Vagina (tissue), 2 donors: ENCODE data around the gene ZBTB38. TPM values are rescaled to one million over a fixed set of nuclear protein-coding genes. Genes with fewer than 3 reads are reported as not detected.

ENCODE experiments used
- DNase-seq, 2 donors: peaks; one replicate each; pipeline ENCODE4 v3.0.0-alpha.2; 2017; ENCODE audit errors: extremely low spot score in 2 of 2
- H3K27ac ChIP-seq: fragments of 200-600 bp; sonication (generic); one replicate; pipeline ENCODE4 v1.5.1; 2019
- H3K27me3 ChIP-seq: fragments of 200-600 bp; sonication (generic); one replicate; pipeline ENCODE4 v1.5.1; 2019
- H3K36me3 ChIP-seq, 2 donors: fragments of 200-600 bp; sonication (generic); one replicate each; pipeline ENCODE4 v1.5.1; 2017 to 2019
- H3K4me1 ChIP-seq: fragments of 200-600 bp; sonication (generic); one replicate; pipeline ENCODE4 v1.5.1; 2019
- H3K4me3 ChIP-seq, 2 donors: fragments of 200-600 bp; sonication (generic); 1 replicate in 1 of 2; 2 replicates in 1 of 2; pipeline ENCODE4 v1.5.1; 2016 to 2019
- H3K9me3 ChIP-seq: fragments of 200-600 bp; sonication (generic); one replicate; pipeline ENCODE4 v1.5.1; 2019
- CTCF ChIP-seq, 3 experiments: fragments of 450-650 bp in 2 of 3; fragments of 200-600 bp in 1 of 3; sonication (generic) in 1 of 3; IDR thresholded peaks; one replicate each; pipeline ENCODE4 v1.5.1; 2017 to 2019; ENCODE audit warnings: antibody characterized with exemption in 3 of 3, mild to moderate bottlenecking in 2 of 3, moderate library complexity in 2 of 3
- POLR2A ChIP-seq, 2 donors: fragments of 450-650 bp; IDR thresholded peaks; one replicate each; pipeline ENCODE4 v1.6.1; 2017; ENCODE audit warnings: antibody characterized with exemption in 2 of 2, mild to moderate bottlenecking in 2 of 2, moderate library complexity in 2 of 2
- POLR2AphosphoS5 ChIP-seq, 2 donors: sonication (generic); formaldehyde crosslinking; IDR thresholded peaks; one replicate each; pipeline ENCODE4 v1.9.0; 2017; ENCODE audit warnings: antibody characterized with exemption in 2 of 2, mild to moderate bottlenecking in 2 of 2, low read depth in 1 of 2; ENCODE audit not compliant: insufficient read depth in 1 of 2
- intact Hi-C: fragments of 100-400 bp; cut with DNase I; formaldehyde crosslinking; loops from one replicate; pipeline ENCODE4 v1.15.1; 2023
- total RNA-seq: library from RNA; depleted of rRNA; stranded (reverse); fragments of >200 nt; gene quantifications from one replicate; pipeline ENCODE4 v1.2.3, GENCODE V29; 2016

The ZBTB38 gene
- total RNA-seq, 1 donor from 2014 or later = 88.6 TPM

- no peaks in the 10 kb centered on the region for H3K36me3 ChIP-seq
- DNase-seq = no peak
- no peak overlapping the region for H3K4me3 ChIP-seq
- no peak overlapping the region for H3K27ac ChIP-seq
- H3K9me3 ChIP-seq = no peaks in the 10 kb centered on the region
- no peaks in the 10 kb centered on the region for H3K4me1 ChIP-seq
- no peaks in the 10 kb centered on the region for H3K27me3 ChIP-seq
- intact Hi-C loops = no loop called here
- TF ChIP-seq CTCF (IDR thresholded peaks at IDR 0.05) = no peak
- TF ChIP-seq POLR2AphosphoS5 (IDR thresholded peaks at IDR 0.05; ENCODE audit: insufficient read depth in 1 of 2, low read depth in 1 of 2) = no peak
- no peak for TF ChIP-seq POLR2A (IDR thresholded peaks at IDR 0.05)
Measured at GRCh38 chr3:141377377-141377776, 9.1 kb downstream of the ZBTB38 start.

GRCh38 chr3:141378556-141378955 lies 10.3 kb downstream of the ZBTB38 start:
- H3K4me3 ChIP-seq = no peak overlapping the region
- H3K27ac ChIP-seq = no peak overlapping the region
- H3K4me1 ChIP-seq = no peaks in the 10 kb centered on the region
- intact Hi-C loops = no loop called here
- H3K9me3 ChIP-seq = no peaks in the 10 kb centered on the region
- H3K27me3 ChIP-seq = no peaks in the 10 kb centered on the region
- TF ChIP-seq POLR2A (IDR thresholded peaks at IDR 0.05) = no peak
- no peak for TF ChIP-seq POLR2AphosphoS5 (IDR thresholded peaks at IDR 0.05; ENCODE audit: insufficient read depth in 1 of 2, low read depth in 1 of 2)
- TF ChIP-seq CTCF (IDR thresholded peaks at IDR 0.05) = no peak
- no peak for DNase-seq
- no peaks in the 10 kb centered on the region for H3K36me3 ChIP-seq

GRCh38 chr3:141379250-141379966 lies 11.1 kb downstream of the ZBTB38 start:
- H3K4me3 ChIP-seq = no peak overlapping the region
- DNase-seq = no peak
- H3K27ac ChIP-seq = no peak overlapping the region
- no peaks in the 10 kb centered on the region for H3K36me3 ChIP-seq
- no peak for TF ChIP-seq CTCF (IDR thresholded peaks at IDR 0.05)
- TF ChIP-seq POLR2A (IDR thresholded peaks at IDR 0.05) = no peak
- TF ChIP-seq POLR2AphosphoS5 (IDR thresholded peaks at IDR 0.05; ENCODE audit: insufficient read depth in 1 of 2, low read depth in 1 of 2) = no peak
- H3K9me3 ChIP-seq = no peaks in the 10 kb centered on the region
- intact Hi-C loops = no loop called here
- H3K27me3 ChIP-seq = no peaks in the 10 kb centered on the region
- H3K4me1 ChIP-seq = no peaks in the 10 kb centered on the region

GRCh38 chr3:141380279-141380678 lies 12.0 kb downstream of the ZBTB38 start:
- Histone ChIP-seq H3K36me3 (no peaks in the 10 kb centered on the region), H3K9me3 (no peaks in the 10 kb centered on the region), H3K27me3 (no peaks in the 10 kb centered on the region), H3K4me1 (no peaks in the 10 kb centered on the region), H3K4me3 (no peak overlapping the region), H3K27ac (no peak overlapping the region)
- no peak for DNase-seq
- TF ChIP-seq POLR2AphosphoS5 (IDR thresholded peaks at IDR 0.05; ENCODE audit: insufficient read depth in 1 of 2, low read depth in 1 of 2) (no peak), POLR2A (IDR thresholded peaks at IDR 0.05) (no peak), CTCF (IDR thresholded peaks at IDR 0.05) (no peak)
- intact Hi-C loops = no loop called here

GRCh38 chr3:141380987-141381386 lies 12.7 kb downstream of the ZBTB38 start:
- H3K9me3 ChIP-seq = no peaks in the 10 kb centered on the region
- no peak for DNase-seq

More at GRCh38 chr3:141380987-141381386, 12.7 kb downstream of the ZBTB38 start:
- intact Hi-C loops = no loop called here
- no peak for TF ChIP-seq POLR2AphosphoS5 (IDR thresholded peaks at IDR 0.05; ENCODE audit: insufficient read depth in 1 of 2, low read depth in 1 of 2)
- Histone ChIP-seq H3K4me1 (no peaks in the 10 kb centered on the region), H3K36me3 (no peaks in the 10 kb centered on the region), H3K4me3 (no peak overlapping the region), H3K27ac (no peak overlapping the region), H3K27me3 (no peaks in the 10 kb centered on the region)
